Activated T-helper 9 cell treated with anti-CD3 and anti-CD28 coated beads, Interleukin-2, amount 50 U/mL, for 16 hours (primary cell): ENCODE results near the gene S100A1.
"Not testable (repeated sequence)": the region's sequence is repeated elsewhere in the genome, so short reads cannot be mapped to it uniquely, and the experiment has no call there.

Experiments
- DNase-seq: peaks from one replicate; pipeline ENCODE4 v3.0.0-alpha.2; 2020; ENCODE audit warnings: low read depth

Gene S100A1

DNA sequence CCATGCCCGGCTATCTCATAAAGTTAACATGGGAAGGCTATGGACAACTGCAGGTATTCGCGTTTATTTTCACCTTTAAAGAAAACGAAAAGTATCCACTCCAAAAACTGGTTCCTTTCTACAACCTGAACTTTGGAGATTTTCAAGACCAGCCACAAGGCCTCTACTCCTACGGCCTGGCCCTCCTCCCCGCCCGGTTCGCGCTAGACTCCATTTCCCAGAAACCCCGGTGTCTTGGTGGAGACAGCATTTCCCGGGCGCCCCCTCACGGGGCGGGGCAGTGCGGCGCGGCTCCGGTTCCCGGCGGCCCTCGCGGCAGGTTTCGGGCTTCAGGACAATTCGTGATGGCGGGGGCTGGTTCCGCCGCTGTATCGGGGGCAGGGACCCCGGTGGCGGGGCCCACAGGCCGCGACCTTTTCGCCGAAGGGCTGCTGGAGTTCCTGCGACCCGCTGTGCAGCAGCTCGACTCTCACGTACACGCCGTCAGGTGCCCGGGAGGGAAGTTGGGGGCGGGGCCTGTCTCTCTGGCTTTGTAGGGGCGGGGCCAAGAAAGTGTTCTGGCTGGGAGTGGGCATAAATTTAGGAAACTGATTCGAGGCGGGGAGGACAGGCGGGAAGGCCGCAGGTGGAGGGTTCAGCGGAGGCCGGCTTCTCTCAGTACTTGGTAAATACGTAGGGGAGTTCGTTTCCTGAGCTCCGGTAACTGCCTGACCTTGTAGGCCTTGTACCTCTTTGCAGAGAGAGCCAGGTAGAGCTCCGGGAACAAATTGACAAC, 30.4 kb downstream of the S100A1 start, which contains the start of gene SNAPIN:
SNAPIN (plus strand) TSS at position 304 of the 775 bp plus-strand sequence; CDS start at position 345, 41 bp downstream.
- DNase-seq, result peak; percentile 85

- DNase-seq, result no peak
Observed at GRCh38 chr1:153659175-153659534, 30.9 kb downstream of the S100A1 start.

DNA sequence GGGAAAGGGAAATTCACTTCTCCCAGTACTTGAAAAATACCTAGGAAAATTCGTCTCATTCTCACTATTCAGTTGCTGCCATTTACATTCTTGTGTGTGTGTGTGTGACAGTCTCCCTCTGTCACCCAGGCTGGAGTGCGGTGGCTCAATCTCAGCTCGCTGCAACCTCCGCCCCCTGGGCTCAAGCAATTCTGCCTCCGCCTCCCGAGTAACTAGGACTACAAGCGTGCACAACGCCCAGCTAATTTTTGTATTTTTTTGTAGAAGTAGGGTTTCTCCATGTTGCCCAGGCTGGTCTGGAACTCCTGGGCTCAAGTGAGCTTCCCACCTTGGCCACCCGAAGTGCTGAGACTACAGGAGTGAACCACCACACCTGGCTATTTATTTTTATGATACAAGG, 31.4 kb downstream of the S100A1 start:
- DNase-seq, result no peak

- DNase-seq, result no peak
Observed at GRCh38 chr1:153661111-153661708, 33.0 kb downstream of the S100A1 start.

DNA sequence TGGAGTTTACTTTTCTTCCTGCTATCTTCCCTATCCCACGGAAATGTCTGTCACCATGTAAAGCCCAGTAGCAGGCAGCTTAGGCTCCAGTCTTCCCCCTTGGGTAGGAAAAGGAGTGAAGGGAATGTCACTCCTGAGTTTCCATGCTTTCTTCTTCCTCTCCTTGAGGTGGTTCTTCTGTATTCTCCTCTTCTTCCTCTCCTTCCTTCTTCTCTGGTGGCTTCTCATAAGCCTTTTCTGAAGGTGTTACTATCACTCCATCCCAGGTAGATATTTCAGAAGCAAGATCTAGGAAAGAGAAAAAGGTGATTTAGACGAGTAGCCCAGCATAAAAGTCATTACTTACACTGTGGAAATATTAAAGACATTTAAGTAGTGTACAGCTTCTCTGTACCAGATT, 34.0 kb downstream of the S100A1 start:
- no peak for DNase-seq

- no peak for DNase-seq
Observed at GRCh38 chr1:153663211-153663610, 35.0 kb downstream of the S100A1 start.

- no peak for DNase-seq
Observed at GRCh38 chr1:153667439-153667838, 39.2 kb downstream of the S100A1 start.

DNA sequence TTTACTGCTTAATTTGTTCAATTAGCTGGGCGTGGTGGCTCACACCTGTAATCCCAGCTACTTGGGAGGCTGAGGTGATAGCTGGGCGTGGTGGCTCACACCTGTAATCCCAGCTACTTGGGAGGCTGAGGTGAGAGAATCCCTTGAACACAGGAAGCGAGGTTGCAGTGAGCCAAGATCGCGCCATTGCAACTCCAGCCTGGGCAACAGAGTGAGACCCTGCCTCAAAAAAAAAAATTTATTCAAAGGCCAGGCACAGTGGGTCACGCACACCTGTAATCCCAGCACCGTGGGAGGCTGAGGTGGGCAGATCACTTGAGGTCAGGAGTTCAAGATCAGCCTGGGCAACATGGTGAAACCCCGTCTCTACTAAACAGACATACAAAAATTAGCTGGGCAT, 40.4 kb downstream of the S100A1 start:
- DNase-seq, result not testable (repeated sequence)

DNA sequence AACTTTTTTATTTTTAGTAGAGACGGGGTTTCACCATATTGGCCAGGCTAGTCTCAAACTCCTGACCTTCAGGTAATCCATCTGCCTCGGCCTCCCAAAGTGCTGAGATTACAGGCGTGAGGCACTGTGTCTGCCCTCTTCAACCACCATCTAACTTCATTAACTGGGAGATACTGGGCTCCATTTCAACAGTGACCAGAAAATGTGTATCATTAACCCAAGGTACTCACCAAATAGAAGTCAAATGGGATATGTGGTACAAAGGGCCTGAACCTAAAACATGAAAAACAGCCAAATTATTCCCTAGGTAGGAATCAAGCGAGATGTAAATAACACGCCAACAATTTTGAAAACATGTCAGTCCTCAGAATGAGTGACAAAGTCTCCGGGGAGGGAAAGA, 41.4 kb downstream of the S100A1 start:
- DNase-seq, result no peak

DNA sequence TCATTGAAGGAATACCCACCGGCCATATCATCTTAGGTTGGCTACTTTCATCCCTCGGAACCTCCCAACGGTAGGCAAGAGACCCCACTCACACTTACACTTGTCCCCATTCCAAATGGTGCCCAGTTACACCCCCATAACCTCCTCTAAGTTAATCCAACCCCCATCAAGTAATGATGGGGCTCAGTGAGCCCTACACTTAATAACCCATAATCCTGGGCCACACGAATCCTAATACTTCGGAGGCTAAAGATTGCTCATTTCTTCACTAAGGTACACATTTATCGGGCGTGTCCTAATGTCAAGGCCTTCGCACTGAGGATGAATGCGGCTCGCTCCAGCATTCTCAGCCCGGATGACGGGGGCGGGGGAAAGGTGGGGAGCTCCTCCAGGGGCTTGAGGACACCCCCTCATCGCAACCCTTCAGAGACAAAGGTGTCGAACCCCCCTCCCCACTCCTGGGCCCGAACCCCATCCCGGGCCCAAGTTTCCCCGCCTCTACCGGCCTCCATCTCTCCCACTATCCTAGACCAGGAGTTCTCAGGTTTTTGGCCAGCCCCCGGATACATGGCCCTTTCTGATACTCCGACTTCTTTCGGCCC, 42.1 kb downstream of the S100A1 start:
- DNase-seq, result no peak

DNA sequence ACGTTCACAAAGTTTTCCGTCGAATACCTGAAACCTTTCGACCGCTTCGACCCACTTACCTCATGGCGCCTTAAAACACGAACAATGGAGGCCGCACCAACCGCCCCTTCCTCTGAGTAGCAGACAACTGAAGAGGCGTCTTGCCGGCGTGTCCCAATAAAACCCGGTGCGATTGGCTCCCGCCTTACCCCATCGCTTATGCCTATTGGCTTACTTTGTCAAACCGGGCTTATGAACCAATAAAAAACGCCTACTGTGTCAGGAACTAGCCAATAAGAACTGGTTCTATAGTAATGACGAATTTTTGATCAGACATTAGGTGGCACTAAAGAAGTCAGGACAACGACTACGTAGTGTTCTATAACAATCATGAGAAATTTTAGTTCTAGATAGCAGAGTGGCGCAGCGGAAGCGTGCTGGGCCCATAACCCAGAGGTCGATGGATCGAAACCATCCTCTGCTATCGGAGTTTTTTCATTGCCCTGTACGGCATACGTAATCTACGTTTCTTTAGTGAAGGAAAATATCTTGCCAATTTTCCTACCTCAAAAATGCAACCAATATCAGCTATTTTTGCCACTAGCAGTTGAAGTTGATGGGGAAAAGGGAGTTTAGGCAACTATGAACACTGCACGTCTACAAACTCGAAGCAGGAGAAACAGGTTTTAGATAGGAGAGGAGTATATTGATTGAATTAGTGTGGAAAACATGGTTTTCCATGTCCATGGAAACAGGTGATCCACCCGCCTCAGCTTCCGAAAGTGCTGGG, 42.8 kb downstream of the S100A1 start, which contains the start of gene ILF2:
ILF2 (minus strand) TSS at position 135 of the 769 bp plus-strand sequence; CDS start at position 64, 71 bp downstream.
- peak; percentile 93 for DNase-seq

- peak; percentile 11 for DNase-seq
Observed at GRCh38 chr1:153671628-153672353, 43.6 kb downstream of the S100A1 start.

DNA sequence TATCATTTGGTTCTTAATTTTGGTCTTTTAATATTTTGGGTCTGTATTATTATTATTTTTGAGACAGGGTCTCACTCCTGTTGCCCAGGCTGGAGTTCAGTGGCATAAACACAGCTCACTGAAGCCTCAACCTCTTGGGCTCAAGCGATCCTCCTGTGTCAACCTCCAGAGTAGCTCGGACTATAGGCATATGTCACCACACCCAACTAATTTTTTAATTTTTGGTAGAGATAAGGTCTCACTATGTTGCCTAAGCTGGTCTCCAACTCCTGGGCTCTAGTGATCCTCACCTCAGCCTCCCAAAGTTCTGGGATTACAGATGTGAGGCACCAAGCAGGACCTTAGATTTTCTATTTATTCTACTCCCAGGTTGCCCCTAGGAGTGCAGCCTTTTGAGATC, 45.3 kb downstream of the S100A1 start:
- DNase-seq, result no peak

GRCh38 chr1:153677718-153678518, 49.7 kb downstream of the S100A1 start:
- peak; percentile 20 for DNase-seq

DNA sequence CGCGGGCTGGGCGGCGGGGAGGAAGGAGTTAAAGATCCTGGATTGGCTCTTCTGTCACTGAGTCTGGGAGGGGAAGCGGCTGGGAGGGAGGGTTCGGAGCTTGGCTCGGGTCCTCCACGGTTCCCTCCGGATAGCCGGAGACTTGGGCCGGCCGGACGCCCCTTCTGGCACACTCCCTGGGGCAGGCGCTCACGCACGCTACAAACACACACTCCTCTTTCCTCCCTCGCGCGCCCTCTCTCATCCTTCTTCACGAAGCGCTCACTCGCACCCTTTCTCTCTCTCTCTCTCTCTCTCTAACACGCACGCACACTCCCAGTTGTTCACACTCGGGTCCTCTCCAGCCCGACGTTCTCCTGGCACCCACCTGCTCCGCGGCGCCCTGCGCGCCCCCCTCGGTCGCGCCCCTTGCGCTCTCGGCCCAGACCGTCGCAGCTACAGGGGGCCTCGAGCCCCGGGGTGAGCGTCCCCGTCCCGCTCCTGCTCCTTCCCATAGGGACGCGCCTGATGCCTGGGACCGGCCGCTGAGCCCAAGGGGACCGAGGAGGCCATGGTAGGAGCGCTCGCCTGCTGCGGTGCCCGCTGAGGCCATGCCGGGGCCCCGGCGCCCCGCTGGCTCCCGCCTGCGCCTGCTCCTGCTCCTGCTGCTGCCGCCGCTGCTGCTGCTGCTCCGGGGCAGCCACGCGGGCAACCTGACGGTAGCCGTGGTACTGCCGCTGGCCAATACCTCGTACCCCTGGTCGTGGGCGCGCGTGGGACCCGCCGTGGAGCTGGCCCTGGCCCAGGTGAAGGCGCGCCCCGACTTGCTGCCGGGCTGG, 50.5 kb downstream of the S100A1 start, which contains the start of gene NPR1:
NPR1 (plus strand) TSS at position 170 of the 818 bp plus-strand sequence; CDS start at position 591, 421 bp downstream.
- DNase-seq, result no peak

DNA sequence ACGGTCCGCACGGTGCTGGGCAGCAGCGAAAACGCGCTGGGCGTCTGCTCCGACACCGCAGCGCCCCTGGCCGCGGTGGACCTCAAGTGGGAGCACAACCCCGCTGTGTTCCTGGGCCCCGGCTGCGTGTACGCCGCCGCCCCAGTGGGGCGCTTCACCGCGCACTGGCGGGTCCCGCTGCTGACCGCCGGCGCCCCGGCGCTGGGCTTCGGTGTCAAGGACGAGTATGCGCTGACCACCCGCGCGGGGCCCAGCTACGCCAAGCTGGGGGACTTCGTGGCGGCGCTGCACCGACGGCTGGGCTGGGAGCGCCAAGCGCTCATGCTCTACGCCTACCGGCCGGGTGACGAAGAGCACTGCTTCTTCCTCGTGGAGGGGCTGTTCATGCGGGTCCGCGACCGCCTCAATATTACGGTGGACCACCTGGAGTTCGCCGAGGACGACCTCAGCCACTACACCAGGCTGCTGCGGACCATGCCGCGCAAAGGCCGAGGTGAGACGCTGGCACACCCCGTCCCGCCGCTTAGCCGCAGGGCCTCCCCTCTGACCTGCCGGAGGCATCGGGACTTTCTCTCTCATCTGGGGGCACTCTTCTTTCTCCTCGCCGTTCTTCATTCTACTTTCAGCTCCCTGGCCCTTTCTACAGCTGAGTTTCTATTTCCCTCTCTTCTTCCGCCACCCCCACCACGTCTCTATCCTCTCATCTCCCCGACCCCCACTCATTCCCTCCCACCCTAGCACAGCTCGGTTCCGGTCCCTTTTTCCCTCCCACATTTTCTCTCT, 51.3 kb downstream of the S100A1 start:
- peak; percentile 9 for DNase-seq

- DNase-seq, result no peak
Observed at GRCh38 chr1:153680120-153680403, 51.8 kb downstream of the S100A1 start.
